HCT116 (cell line): ENCODE results near the gene STH. TPM values are rescaled to one million over a fixed set of nuclear protein-coding genes. Genes with fewer than 3 reads are reported as not detected.
A peak's percentile ranks its signal among the peaks of the same experiment; 100 is the strongest.

Experiments
- ATAC-seq: fragments of 200-7000 bp; cut with Tn5 transposase; 2 replicates; pipeline ENCODE4 v1.9.1; 2020; ENCODE audit warnings: mild to moderate bottlenecking, moderate library complexity
- BruUV-seq: library from RNA; stranded (reverse); fragments of 400-500 nt; replicated peaks from 2 replicates; lab custom pipeline; 2021; lab: Mats Ljungman, UMichigan
- CTCF ChIA-PET: fragments of 300-600 bp; sonication (Branson Sonifier 250); formaldehyde crosslinking; loops from one replicate; lab custom pipeline; 2021; ENCODE audit warnings: antibody characterized with exemption; lab: Charles Lee
- POLR2A ChIA-PET: fragments of 300-600, 350-600 bp; sonication (Branson Sonifier 250); formaldehyde crosslinking; loops from one replicate; lab custom pipeline; 2021; ENCODE audit warnings: antibody characterized with exemption; lab: Charles Lee
- RAD21 ChIA-PET, 2 experiments: fragments of 300-600 bp; sonication (Branson Sonifier 250); formaldehyde crosslinking; loops; one replicate each; lab custom pipeline; 2023; ENCODE audit warnings: low total read pairs in 2 of 2; ENCODE audit not compliant: uncharacterized antibody in 2 of 2, unreplicated experiment in 2 of 2, low non-redundant PET in 1 of 2; lab: Charles Lee
- DNase-seq: peaks from one replicate; pipeline ENCODE4 v3.0.0-alpha.2; 2010; ENCODE audit warnings: low read depth, low spot score
- H2AFZ ChIP-seq: fragments of 200-600 bp; shearing (Covaris generic), sonication (generic); 2 replicates; pipeline ENCODE4 v1.6.1; 2017; ENCODE audit warnings: low read depth, mixed run types, mixed read lengths, antibody characterized with exemption, low read length; ENCODE audit not compliant: poor library complexity, severe bottlenecking
- H3K27ac ChIP-seq: 2 replicates; pipeline ENCODE4 v1.5.1; 2012; ENCODE audit warnings: low read depth, low read length
- H3K27me3 ChIP-seq: fragments of 200-600 bp; sonication (generic); 2 replicates; pipeline ENCODE4 v1.6.1; 2016; ENCODE audit warnings: mixed run types, low read length, mixed read lengths; ENCODE audit not compliant: insufficient read depth
- H3K36me3 ChIP-seq, 2 experiments: fragments of 200-500 bp in 1 of 2; fragments of 200-600 bp in 1 of 2; sonication (Bioruptor generic) in 1 of 2; sonication (generic) in 1 of 2; 2 replicates each; pipeline versions ENCODE4 v1.5.1 to v1.6.1; 2014 to 2016; ENCODE audit warnings: low read length in 2 of 2, inconsistent platforms in 1 of 2, mixed read lengths in 1 of 2, mixed run types in 1 of 2; ENCODE audit not compliant: insufficient read depth in 2 of 2, control insufficient read depth in 1 of 2
- H3K4me1 ChIP-seq, 2 experiments: fragments of 200-600 bp in 1 of 2; sonication (generic) in 1 of 2; 2 replicates each; pipeline versions ENCODE4 v1.5.1 to v1.6.1; 2012 to 2017; ENCODE audit warnings: low read length in 2 of 2, inconsistent platforms in 1 of 2, mild to moderate bottlenecking in 1 of 2, mixed read lengths in 1 of 2, mixed run types in 1 of 2, moderate library complexity in 1 of 2; ENCODE audit not compliant: insufficient read depth in 2 of 2, control insufficient read depth in 1 of 2
- H3K4me2 ChIP-seq: fragments of 200-600 bp; sonication (generic); 2 replicates; pipeline ENCODE4 v1.6.1; 2017; ENCODE audit warnings: mixed run types, low read length, mixed read lengths
- H3K4me3 ChIP-seq, 2 experiments: fragments of 200-600 bp in 1 of 2; sonication (generic) in 1 of 2; replicated peaks in 1 of 2; 2 replicates each; pipeline ENCODE4 v1.5.1; 2011 to 2016; ENCODE audit warnings: low read length in 2 of 2, control low read depth in 1 of 2, low read depth in 1 of 2, mild to moderate bottlenecking in 1 of 2, mixed read lengths in 1 of 2, mixed run types in 1 of 2
- H3K79me2 ChIP-seq: fragments of 200-600 bp; sonication (generic); 2 replicates; pipeline ENCODE4 v1.6.1; 2017; ENCODE audit warnings: mild to moderate bottlenecking, mixed run types, low read length, moderate library complexity, mixed read lengths; ENCODE audit not compliant: insufficient read depth
- H3K9ac ChIP-seq: fragments of 200-600 bp; sonication (generic); 2 replicates; pipeline ENCODE4 v1.6.1; 2016; ENCODE audit warnings: low read length, mixed read lengths
- H3K9me2 ChIP-seq: fragments of 200-600 bp; sonication (generic), shearing (Covaris generic); 2 replicates; pipeline ENCODE4 v1.6.1; 2017; ENCODE audit warnings: mixed run types, mild to moderate bottlenecking, moderate library complexity; ENCODE audit not compliant: insufficient read depth
- H3K9me3 ChIP-seq, 2 experiments: fragments of 200-500 bp in 1 of 2; fragments of 200-600 bp in 1 of 2; sonication (Bioruptor generic) in 1 of 2; sonication (generic) in 1 of 2; 2 replicates each; pipeline ENCODE4 v1.6.1; 2014 to 2017; ENCODE audit warnings: low read length in 2 of 2, mixed read lengths in 2 of 2, inconsistent platforms in 1 of 2, low read depth in 1 of 2, mild to moderate bottlenecking in 1 of 2, mixed run types in 1 of 2, moderate library complexity in 1 of 2; ENCODE audit not compliant: control insufficient read depth in 1 of 2, insufficient read depth in 1 of 2
- H4K20me1 ChIP-seq: fragments of 200-600 bp; sonication (generic), shearing (Covaris generic); 2 replicates; pipeline ENCODE4 v1.6.1; 2017; ENCODE audit warnings: mixed run types, mild to moderate bottlenecking, moderate library complexity; ENCODE audit not compliant: insufficient read depth
- CEBPB ChIP-seq: IDR thresholded peaks from 2 replicates; pipeline ENCODE4 v1.6.1; 2012; ENCODE audit warnings: low read depth
- CTCF ChIP-seq, 3 experiments: fragments of 200-600 bp in 1 of 3; sonication (generic) in 1 of 3; IDR thresholded peaks in 2 of 3; conservative IDR thresholded peaks in 1 of 3; 2 replicates each; pipeline ENCODE4 v1.5.1; 2012 to 2017; ENCODE audit warnings: low read depth in 2 of 3, low read length in 2 of 3, antibody characterized with exemption in 1 of 3, borderline replicate concordance in 1 of 3, control low read depth in 1 of 3, mild to moderate bottlenecking in 1 of 3, mixed read lengths in 1 of 3, mixed run types in 1 of 3, moderate library complexity in 1 of 3; ENCODE audit not compliant: insufficient read depth in 1 of 3
- EZH2 ChIP-seq: fragments of 200-600 bp; sonication (generic); IDR thresholded peaks from 2 replicates; pipeline ENCODE4 v1.6.1; 2017; ENCODE audit warnings: antibody characterized with exemption, mixed run types
- FOSL1 ChIP-seq: IDR thresholded peaks from 2 replicates; pipeline ENCODE4 v1.6.1; 2012; ENCODE audit warnings: low read depth
- JUND ChIP-seq: IDR thresholded peaks from 2 replicates; pipeline ENCODE4 v1.6.1; 2012
- MAX ChIP-seq: IDR thresholded peaks from 2 replicates; pipeline ENCODE4 v1.6.1; 2012
- POLR2AphosphoS5 ChIP-seq: IDR thresholded peaks from 2 replicates; pipeline ENCODE4 v1.6.1; 2011; ENCODE audit warnings: mild to moderate bottlenecking, low read depth, low read length, moderate library complexity
- intact Hi-C: fragments of 100-400 bp; cut with micrococcal nuclease; formaldehyde crosslinking; loops from 2 replicates; pipeline ENCODE4 v1.10.0; 2022
- total RNA-seq: library from RNA; stranded (reverse); gene quantifications from one replicate; pipeline ENCODE4 v1.2.1, GENCODE V29; 2021; ENCODE audit not compliant: unreplicated experiment
- TF ChIP-seq, protein P1 (sequence below): IDR thresholded peaks from 2 replicates; pipeline ENCODE4 v1.6.1; 2012
- TF ChIP-seq, protein P2 (sequence below): IDR thresholded peaks from 2 replicates; pipeline ENCODE4 v1.6.1; 2012; ENCODE audit warnings: low read depth
- TF ChIP-seq, protein P3 (sequence below): IDR thresholded peaks from 2 replicates; pipeline ENCODE4 v1.6.1; 2011; ENCODE audit warnings: mild to moderate bottlenecking, low read length, moderate library complexity; ENCODE audit not compliant: insufficient replicate concordance; ENCODE audit errors: extremely low read depth

The STH gene
- total RNA-seq, 1 experiment from 2014 or later = not detected

DNA sequence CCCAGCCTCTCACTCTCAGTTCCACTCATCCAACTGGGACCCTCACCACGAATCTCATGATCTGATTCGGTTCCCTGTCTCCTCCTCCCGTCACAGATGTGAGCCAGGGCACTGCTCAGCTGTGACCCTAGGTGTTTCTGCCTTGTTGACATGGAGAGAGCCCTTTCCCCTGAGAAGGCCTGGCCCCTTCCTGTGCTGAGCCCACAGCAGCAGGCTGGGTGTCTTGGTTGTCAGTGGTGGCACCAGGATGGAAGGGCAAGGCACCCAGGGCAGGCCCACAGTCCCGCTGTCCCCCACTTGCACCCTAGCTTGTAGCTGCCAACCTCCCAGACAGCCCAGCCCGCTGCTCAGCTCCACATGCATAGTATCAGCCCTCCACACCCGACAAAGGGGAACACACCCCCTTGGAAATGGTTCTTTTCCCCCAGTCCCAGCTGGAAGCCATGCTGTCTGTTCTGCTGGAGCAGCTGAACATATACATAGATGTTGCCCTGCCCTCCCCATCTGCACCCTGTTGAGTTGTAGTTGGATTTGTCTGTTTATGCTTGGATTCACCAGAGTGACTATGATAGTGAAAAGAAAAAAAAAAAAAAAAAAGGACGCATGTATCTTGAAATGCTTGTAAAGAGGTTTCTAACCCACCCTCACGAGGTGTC lies 26.6 kb downstream of the STH start:
- no peaks in the 10 kb centered on the region for H3K79me2 ChIP-seq
- CTCF ChIA-PET = interaction anchor here (1.7 kb wide), 1 partner anchor 19 kb away, joined by 7 read pairs; no protein-coding TSS in a partner anchor
- H3K27ac ChIP-seq = no peak overlapping the region
- peaks cover 18 to 19% of the 10 kb centered on the region in 2 experiments; a peak in 3 of 4 replicates for H3K36me3 ChIP-seq
- H4K20me1 ChIP-seq = no peaks in the 10 kb centered on the region
- no peaks in the 10 kb centered on the region for H3K9me2 ChIP-seq
- ATAC-seq (0 out of 2 replicates have a peak, but pooled peaks have one; percentile 12), DNase-seq (no peak)
- H3K9me3 ChIP-seq = no peaks in the 10 kb centered on the region
- RAD21 ChIA-PET = no interaction called here
- POLR2A ChIA-PET = no interaction called here
- BruUV-seq = TSS peak; percentile 36
- no peak overlapping the region for H3K9ac ChIP-seq
- H3K4me3 ChIP-seq = no peak overlapping the region
- H3K4me2 ChIP-seq = no peak overlapping the region
- TF ChIP-seq POLR2AphosphoS5 (no peak), FOSL1 (no peak), EZH2 (no peak), JUND (no peak), MAX (no peak), CEBPB (no peak), CTCF (IDR thresholded peaks at IDR 0.05 in 2 of 3, conservative IDR thresholded peaks at IDR 0.05 in 1 of 3; ENCODE audit: borderline replicate concordance in 1 of 3, insufficient read depth in 1 of 3, low read depth in 2 of 3, low read length in 2 of 3) (no peak)
- TF ChIP-seq, protein P1, sequence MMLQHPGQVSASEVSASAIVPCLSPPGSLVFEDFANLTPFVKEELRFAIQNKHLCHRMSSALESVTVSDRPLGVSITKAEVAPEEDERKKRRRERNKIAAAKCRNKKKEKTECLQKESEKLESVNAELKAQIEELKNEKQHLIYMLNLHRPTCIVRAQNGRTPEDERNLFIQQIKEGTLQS = no peak
- TF ChIP-seq, protein P2, sequence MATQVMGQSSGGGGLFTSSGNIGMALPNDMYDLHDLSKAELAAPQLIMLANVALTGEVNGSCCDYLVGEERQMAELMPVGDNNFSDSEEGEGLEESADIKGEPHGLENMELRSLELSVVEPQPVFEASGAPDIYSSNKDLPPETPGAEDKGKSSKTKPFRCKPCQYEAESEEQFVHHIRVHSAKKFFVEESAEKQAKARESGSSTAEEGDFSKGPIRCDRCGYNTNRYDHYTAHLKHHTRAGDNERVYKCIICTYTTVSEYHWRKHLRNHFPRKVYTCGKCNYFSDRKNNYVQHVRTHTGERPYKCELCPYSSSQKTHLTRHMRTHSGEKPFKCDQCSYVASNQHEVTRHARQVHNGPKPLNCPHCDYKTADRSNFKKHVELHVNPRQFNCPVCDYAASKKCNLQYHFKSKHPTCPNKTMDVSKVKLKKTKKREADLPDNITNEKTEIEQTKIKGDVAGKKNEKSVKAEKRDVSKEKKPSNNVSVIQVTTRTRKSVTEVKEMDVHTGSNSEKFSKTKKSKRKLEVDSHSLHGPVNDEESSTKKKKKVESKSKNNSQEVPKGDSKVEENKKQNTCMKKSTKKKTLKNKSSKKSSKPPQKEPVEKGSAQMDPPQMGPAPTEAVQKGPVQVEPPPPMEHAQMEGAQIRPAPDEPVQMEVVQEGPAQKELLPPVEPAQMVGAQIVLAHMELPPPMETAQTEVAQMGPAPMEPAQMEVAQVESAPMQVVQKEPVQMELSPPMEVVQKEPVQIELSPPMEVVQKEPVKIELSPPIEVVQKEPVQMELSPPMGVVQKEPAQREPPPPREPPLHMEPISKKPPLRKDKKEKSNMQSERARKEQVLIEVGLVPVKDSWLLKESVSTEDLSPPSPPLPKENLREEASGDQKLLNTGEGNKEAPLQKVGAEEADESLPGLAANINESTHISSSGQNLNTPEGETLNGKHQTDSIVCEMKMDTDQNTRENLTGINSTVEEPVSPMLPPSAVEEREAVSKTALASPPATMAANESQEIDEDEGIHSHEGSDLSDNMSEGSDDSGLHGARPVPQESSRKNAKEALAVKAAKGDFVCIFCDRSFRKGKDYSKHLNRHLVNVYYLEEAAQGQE = no peak
- TF ChIP-seq, protein P3, sequence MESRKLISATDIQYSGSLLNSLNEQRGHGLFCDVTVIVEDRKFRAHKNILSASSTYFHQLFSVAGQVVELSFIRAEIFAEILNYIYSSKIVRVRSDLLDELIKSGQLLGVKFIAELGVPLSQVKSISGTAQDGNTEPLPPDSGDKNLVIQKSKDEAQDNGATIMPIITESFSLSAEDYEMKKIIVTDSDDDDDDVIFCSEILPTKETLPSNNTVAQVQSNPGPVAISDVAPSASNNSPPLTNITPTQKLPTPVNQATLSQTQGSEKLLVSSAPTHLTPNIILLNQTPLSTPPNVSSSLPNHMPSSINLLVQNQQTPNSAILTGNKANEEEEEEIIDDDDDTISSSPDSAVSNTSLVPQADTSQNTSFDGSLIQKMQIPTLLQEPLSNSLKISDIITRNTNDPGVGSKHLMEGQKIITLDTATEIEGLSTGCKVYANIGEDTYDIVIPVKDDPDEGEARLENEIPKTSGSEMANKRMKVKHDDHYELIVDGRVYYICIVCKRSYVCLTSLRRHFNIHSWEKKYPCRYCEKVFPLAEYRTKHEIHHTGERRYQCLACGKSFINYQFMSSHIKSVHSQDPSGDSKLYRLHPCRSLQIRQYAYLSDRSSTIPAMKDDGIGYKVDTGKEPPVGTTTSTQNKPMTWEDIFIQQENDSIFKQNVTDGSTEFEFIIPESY = no peak
- intact Hi-C loops = no loop called here
- no peak overlapping the region for H2AFZ ChIP-seq
- no peaks in the 10 kb centered on the region for H3K27me3 ChIP-seq
- H3K4me1 ChIP-seq = no peaks in the 10 kb centered on the region
